K562 (cell line): ENCODE measurements around the gene RSBN1L. TPM values are rescaled to one million over a fixed set of nuclear protein-coding genes. Genes with fewer than 3 reads are reported as not detected.
"Not testable (repeated sequence)": the region's sequence is repeated elsewhere in the genome, so short reads cannot be mapped to it uniquely, and the experiment has no call there.

Experiments used
- ATAC-seq: fragments of 200-7000 bp; cut with Tn5 transposase; 3 replicates; pipeline ENCODE4 v1.9.1; 2020; ENCODE audit warnings: moderate library complexity
- BruUV-seq: library from RNA; stranded (reverse); fragments of 400-500 nt; replicated peaks from 2 replicates; lab custom pipeline; 2021; lab: Mats Ljungman, UMichigan
- CTCF ChIA-PET: fragments of 300-600 bp; formaldehyde crosslinking; extraction: SDS; loops from one replicate; lab custom pipeline; 2021; ENCODE audit warnings: low intra/inter-chr PET ratio; lab: Yijun Ruan, JAX
- POLR2A ChIA-PET: fragments of 300-600, 350-650 bp; sonication (Branson Sonifier 250); formaldehyde crosslinking; extraction: SDS; loops from one replicate; lab custom pipeline; 2021; ENCODE audit warnings: antibody characterized with exemption, inconsistent platforms; lab: Yijun Ruan, JAX
- DNase-seq, 4 experiments: peaks; one replicate each; pipeline versions ENCODE4 v3.0.0 to v3.0.0-alpha.2; 2011 to 2018; ENCODE audit warnings: low spot score in 3 of 4, mixed read lengths in 3 of 4; ENCODE audit errors: extremely low read depth in 1 of 4
- FAIRE-seq: peaks from 2 replicates; lab custom pipeline; 2011; peaks lifted over from hg19 to GRCh38; lab: Jason Lieb, UNC
- H2AFZ ChIP-seq: 2 replicates; pipeline ENCODE4 v1.6.0; 2011; ENCODE audit warnings: low read depth, low read length, control low read depth, inconsistent platforms
- H3K27ac ChIP-seq: fragments of 200-600 bp; 3 replicates; pipeline ENCODE4 v1.8.0; 2011; ENCODE audit warnings: low read depth, mild to moderate bottlenecking, control low read depth, inconsistent platforms, low read length, moderate library complexity, mixed read lengths; ENCODE audit errors: extremely low read depth
- H3K27me3 ChIP-seq, 2 experiments: fragments of 300-600 bp in 1 of 2; 2 replicates in 1 of 2; 3 replicates in 1 of 2; pipeline versions ENCODE4 v1.6.0 to v1.8.0; 2011; ENCODE audit warnings: inconsistent platforms in 2 of 2, low read length in 2 of 2, mild to moderate bottlenecking in 1 of 2, mixed read lengths in 1 of 2, moderate library complexity in 1 of 2; ENCODE audit not compliant: control insufficient read depth in 2 of 2, insufficient read depth in 2 of 2
- H3K36me3 ChIP-seq: fragments of 300-600 bp; 3 replicates; pipeline ENCODE4 v1.8.0; 2011; ENCODE audit warnings: mild to moderate bottlenecking, low read length, inconsistent platforms; ENCODE audit not compliant: control insufficient read depth, insufficient read depth
- H3K4me1 ChIP-seq, 2 experiments: fragments of 200-600 bp in 1 of 2; replicated peaks in 1 of 2; 2 replicates in 1 of 2; 3 replicates in 1 of 2; pipeline versions ENCODE4 v1.5.1 to v1.8.0; 2011; ENCODE audit warnings: inconsistent platforms in 2 of 2, low read length in 2 of 2, mild to moderate bottlenecking in 1 of 2, mixed read lengths in 1 of 2, moderate library complexity in 1 of 2; ENCODE audit not compliant: control insufficient read depth in 2 of 2, insufficient read depth in 2 of 2
- H3K4me2 ChIP-seq: 2 replicates; pipeline ENCODE4 v1.6.1; 2011; ENCODE audit warnings: low read length, control low read depth, inconsistent platforms, mixed read lengths; ENCODE audit not compliant: insufficient read depth
- H3K4me3 ChIP-seq: fragments of 200-600 bp; sonication (generic), shearing (Covaris generic); 2 replicates; pipeline ENCODE4 v1.5.1; 2016; ENCODE audit warnings: control low read depth, inconsistent platforms
- H3K79me2 ChIP-seq: fragments of 200-600 bp; 3 replicates; pipeline ENCODE4 v1.8.0; 2011; ENCODE audit warnings: low read length, inconsistent platforms; ENCODE audit not compliant: control insufficient read depth, insufficient read depth
- H3K9ac ChIP-seq, 2 experiments: 2 replicates each; pipeline versions ENCODE4 v1.6.0 to v1.6.1; 2011; ENCODE audit warnings: low read depth in 2 of 2, low read length in 2 of 2, control low read depth in 1 of 2, inconsistent platforms in 1 of 2, mild to moderate bottlenecking in 1 of 2, mixed read lengths in 1 of 2; ENCODE audit not compliant: insufficient read depth in 1 of 2
- H3K9me1 ChIP-seq: one replicate; pipeline ENCODE4 v1.6.0; 2011; ENCODE audit warnings: inconsistent platforms, mild to moderate bottlenecking, low read length, moderate library complexity; ENCODE audit not compliant: control insufficient read depth, insufficient read depth
- H3K9me3 ChIP-seq: replicated peaks from 2 replicates; pipeline ENCODE4 v1.5.1; 2011; ENCODE audit warnings: low read depth, low read length, inconsistent platforms; ENCODE audit not compliant: control insufficient read depth, insufficient read depth
- H4K20me1 ChIP-seq: replicated peaks from 2 replicates; pipeline ENCODE4 v1.6.1; 2011; ENCODE audit warnings: low read length, inconsistent platforms, mixed read lengths; ENCODE audit not compliant: control insufficient read depth, insufficient read depth
- C11orf30 ChIP-seq: fragments of 450-650 bp; IDR thresholded peaks from 2 replicates; pipeline ENCODE4 v1.6.1; 2016; ENCODE audit warnings: low read depth, mild to moderate bottlenecking
- DPF2 ChIP-seq: fragments of 450-650 bp; IDR thresholded peaks from 2 replicates; pipeline ENCODE4 v1.6.1; 2016
- SAP30 ChIP-seq: fragments of 200-600 bp; sonication (generic); IDR thresholded peaks from 2 replicates; pipeline ENCODE4 v1.6.1; 2012; ENCODE audit warnings: borderline replicate concordance, low read depth, mild to moderate bottlenecking, moderate library complexity, low read length, control low read depth, inconsistent platforms; ENCODE audit not compliant: insufficient read depth, poor library complexity, severe bottlenecking
- SMARCC2 ChIP-seq: fragments of 450-650 bp; IDR thresholded peaks from 2 replicates; pipeline ENCODE4 v1.6.1; 2017; ENCODE audit warnings: antibody characterized with exemption, moderate library complexity, mild to moderate bottlenecking, low read depth
- ZNF316 ChIP-seq: fragments of 450-650 bp; IDR thresholded peaks from 2 replicates; pipeline ENCODE4 v1.6.1; 2016
- WGBS: fragments of 100-300 bp; shearing (Covaris generic); methylation state at CpG from one replicate; pipeline ENCODE4 v1.1.6; 2016; ENCODE audit warnings: low coverage, mixed read lengths; ENCODE audit not compliant: insufficient coverage; ENCODE audit errors: missing lambda C conversion rate; 5-methylcytosine and 5-hydroxymethylcytosine counted together
- in situ Hi-C: fragments of 300-500 bp; cut with MboI; formaldehyde crosslinking; loops from 4 replicates; pipeline ENCODE4 v1.15.0; 2018; ENCODE audit warnings: inconsistent platforms, mixed read lengths
- intact Hi-C: fragments of 100-400 bp; cut with micrococcal nuclease; formaldehyde crosslinking; loops from 2 replicates; pipeline ENCODE4 v1.14.2; 2022
- polyA plus RNA-seq, 8 experiments: library from polyadenylated mRNA; depleted of rRNA in 4 of 8; stranded (reverse) in 5 of 8; unstranded in 3 of 8; fragments of >200 nt; fragmentation: Nextera tagmentation in 2 of 8; fragmentation: Illumina TruSeq in 1 of 8; extraction: Ambion mirVana in 2 of 8; extraction: Trizol in 1 of 8; gene quantifications; 2 replicates each; pipeline versions ENCODE4 v1.2.1 to v1.2.3, GENCODE V29; 2011 to 2014; ENCODE audit warnings: inconsistent platforms in 1 of 8, missing spikeins in 1 of 8
- total RNA-seq, 7 experiments: library from RNA; depleted of rRNA in 6 of 7; stranded (reverse); fragments of >200 nt in 6 of 7; fragmentation: Illumina TruSeq in 2 of 7; extraction: Trizol in 2 of 7; gene quantifications; 2 replicates each; pipeline versions ENCODE4 v1.2.1 to v1.2.3, GENCODE V29; 2011 to 2021; ENCODE audit warnings: low replicate concordance in 1 of 7
- TF ChIP-seq, protein P1 (sequence below): fragments of 250-450 bp; sonication (Bioruptor Pico); IDR thresholded peaks from 2 replicates; pipeline ENCODE4 v1.8.0; 2022; ENCODE audit warnings: inconsistent platforms, mild to moderate bottlenecking, moderate library complexity, borderline replicate concordance

RSBN1L gene
- total and polyA plus RNA-seq, 9 of the 15 experiments (the other 6 are each of a cell fraction or from before 2014, with no cell fraction given), result 6.2 to 35.2 (median 20.1) TPM

DNA sequence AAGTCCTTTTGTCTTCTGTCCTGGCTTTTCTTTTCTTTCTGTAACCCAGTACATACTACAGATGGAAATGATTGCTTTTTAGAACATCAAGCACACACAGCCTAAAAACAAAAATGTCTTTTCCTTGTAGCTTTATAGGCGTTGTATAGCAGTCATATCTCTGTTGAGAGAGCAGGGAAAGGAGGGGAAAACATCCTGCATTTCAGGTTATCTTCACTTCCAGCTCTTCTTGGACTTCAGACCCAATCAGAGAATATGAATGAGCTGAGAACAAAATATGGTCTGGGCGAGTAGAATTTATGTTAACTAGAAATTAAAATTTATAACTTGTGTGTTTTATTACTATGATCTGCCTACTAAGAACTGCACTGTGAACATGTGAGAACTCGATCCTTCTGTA is 87.3 kb downstream of the RSBN1L start:
- ChIA-PET CTCF (no interaction called here), POLR2A (interaction anchor here (0.7 kb wide), 1 partner anchor 150 kb away, joined by 3 read pairs; no protein-coding TSS in a partner anchor)
- peak; percentile 40 for FAIRE-seq

DNA sequence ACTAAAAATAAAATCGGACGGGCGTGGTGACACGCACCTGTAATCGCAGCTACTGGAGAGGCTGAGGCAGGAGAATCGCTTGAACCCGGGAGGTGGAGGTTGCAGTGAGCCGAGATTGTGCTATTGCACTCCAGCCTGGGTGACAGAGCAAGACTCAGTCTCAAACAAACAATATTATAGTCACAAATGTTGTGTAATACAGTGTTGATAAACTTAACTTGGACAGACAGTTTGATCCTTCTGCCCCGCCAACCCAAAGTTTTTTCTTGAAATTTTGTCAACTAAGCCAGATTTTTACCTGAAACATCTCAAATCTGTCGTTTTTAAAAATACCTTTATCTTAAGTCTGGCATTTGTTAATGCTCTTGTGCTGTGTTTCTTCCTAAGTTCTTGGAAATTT is 88.2 kb downstream of the RSBN1L start:
- H3K79me2 ChIP-seq, BruUV-seq, ATAC-seq, DNase-seq, H3K9me3 ChIP-seq, FAIRE-seq, POLR2A ChIA-PET, H3K27me3 ChIP-seq, H3K4me2 ChIP-seq, H4K20me1 ChIP-seq, H3K4me3 ChIP-seq, intact Hi-C loops, in situ Hi-C loops, H2AFZ ChIP-seq, H3K9ac ChIP-seq, CTCF ChIA-PET, H3K27ac ChIP-seq, H3K9me1 ChIP-seq: not testable (repeated sequence)
- H3K36me3 ChIP-seq, result peaks cover 42% of the 10 kb centered on the region
- TF ChIP-seq ZNF316 (peak; percentile 41; the same call in 1 of the 2 replicates), C11orf30 (0 out of 2 replicates have a peak, but pooled peaks have one; percentile 19)
- TF ChIP-seq, protein P1, sequence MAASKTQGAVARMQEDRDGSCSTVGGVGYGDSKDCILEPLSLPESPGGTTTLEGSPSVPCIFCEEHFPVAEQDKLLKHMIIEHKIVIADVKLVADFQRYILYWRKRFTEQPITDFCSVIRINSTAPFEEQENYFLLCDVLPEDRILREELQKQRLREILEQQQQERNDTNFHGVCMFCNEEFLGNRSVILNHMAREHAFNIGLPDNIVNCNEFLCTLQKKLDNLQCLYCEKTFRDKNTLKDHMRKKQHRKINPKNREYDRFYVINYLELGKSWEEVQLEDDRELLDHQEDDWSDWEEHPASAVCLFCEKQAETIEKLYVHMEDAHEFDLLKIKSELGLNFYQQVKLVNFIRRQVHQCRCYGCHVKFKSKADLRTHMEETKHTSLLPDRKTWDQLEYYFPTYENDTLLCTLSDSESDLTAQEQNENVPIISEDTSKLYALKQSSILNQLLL (CRISPR knock-in tag), result peak; percentile 47; the same call in 1 of the 2 replicates
- H3K4me1 ChIP-seq, result peaks cover 0 to 10% of the 10 kb centered on the region in 2 experiments; a peak in 1 of 5 replicates
- WGBS, result 91% methylated on average over 10 of the region's 10 CpGs

More for the DNA sequence above, 87.3 kb downstream of the RSBN1L start:
- H3K27me3 ChIP-seq, result no peaks in the 10 kb centered on the region
- 58% methylated on average over 3 of the region's 3 CpGs for WGBS
- in situ Hi-C loops (no loop called here), intact Hi-C loops (no loop called here)
- H3K4me3 ChIP-seq, result no peak overlapping the region
- H3K9me1 ChIP-seq, result no peaks in the 10 kb centered on the region
- no peaks in the 10 kb centered on the region for H3K79me2 ChIP-seq
- H2AFZ ChIP-seq, result no peak overlapping the region
- BruUV-seq, result no TSS peak
- no peak overlapping the region for H3K9ac ChIP-seq
- H3K4me1 ChIP-seq, result peaks cover 0 to 10% of the 10 kb centered on the region in 2 experiments; a peak in 1 of 5 replicates
- H3K36me3 ChIP-seq, result peaks cover 49% of the 10 kb centered on the region
- no peak overlapping the region; the same call in 1 of the 2 replicates for H3K4me2 ChIP-seq
- ATAC-seq, result peak; percentile 48
- H3K9me3 ChIP-seq, result peaks cover 3% of the 10 kb centered on the region; the same call in 1 of the 2 replicates
- no peak for DNase-seq
- H3K27ac ChIP-seq, result peak overlapping the region; percentile 15; the same call in 1 of the 3 replicates
- TF ChIP-seq DPF2 (no peak), SMARCC2 (no peak), SAP30 (no peak)
- no peaks in the 10 kb centered on the region for H4K20me1 ChIP-seq
